HG03175 (cell line): ENCODE measurements around the gene VSTM2L.

Experiments used
- ATAC-seq: cut with Tn5 transposase; IDR thresholded peaks from one replicate; pipeline ENCODE4 v1.9.1; 2021; ENCODE audit warnings: mild to moderate bottlenecking, moderate library complexity; ENCODE audit not compliant: unreplicated experiment

The VSTM2L gene

GRCh38 chr20:37878835-37879599 is 23.9 kb upstream of the VSTM2L start:
- no peak for ATAC-seq

GRCh38 chr20:37879843-37880242 is 23.1 kb upstream of the VSTM2L start:
- no peak for ATAC-seq

GRCh38 chr20:37880726-37881591 is 22.0 kb upstream of the VSTM2L start:
- no peak for ATAC-seq

- ATAC-seq = no peak
These were observed 21.2 kb upstream of the VSTM2L start for GRCh38 chr20:37881601-37882343.

- ATAC-seq = no peak
These were observed 19.8 kb upstream of the VSTM2L start for GRCh38 chr20:37882961-37883712.

GRCh38 chr20:37885042-37885441 is 17.9 kb upstream of the VSTM2L start:
- ATAC-seq = no peak

- no peak for ATAC-seq
These were observed 17.1 kb upstream of the VSTM2L start for GRCh38 chr20:37885593-37886503.

- ATAC-seq = no peak
These were observed 16.1 kb upstream of the VSTM2L start for GRCh38 chr20:37886851-37887297.

- ATAC-seq = no peak
These were observed 14.3 kb upstream of the VSTM2L start for GRCh38 chr20:37888641-37889040.

- no peak for ATAC-seq
These were observed 12.8 kb upstream of the VSTM2L start for GRCh38 chr20:37890108-37890507.

- no peak for ATAC-seq
These were observed 12.3 kb upstream of the VSTM2L start for GRCh38 chr20:37890643-37891042.

- no peak for ATAC-seq
These were observed 10.9 kb upstream of the VSTM2L start for GRCh38 chr20:37892001-37892400.

GRCh38 chr20:37893566-37894241 is 9.2 kb upstream of the VSTM2L start:
- no peak for ATAC-seq

GRCh38 chr20:37894454-37894853 is 8.5 kb upstream of the VSTM2L start:
- ATAC-seq = no peak

GRCh38 chr20:37895166-37895565 is 7.8 kb upstream of the VSTM2L start:
- ATAC-seq = no peak

- ATAC-seq = no peak
These were observed 5.9 kb upstream of the VSTM2L start for GRCh38 chr20:37896932-37897548.

- no peak for ATAC-seq
These were observed 4.5 kb upstream of the VSTM2L start for GRCh38 chr20:37898233-37899104.
